KOPT-K1 (cell line): ENCODE data around the gene OXER1.

ENCODE experiments used
- H3K27ac ChIP-seq: fragments of 200-600 bp; sonication (generic); 2 replicates; pipeline ENCODE4 v1.5.1; 2016; ENCODE audit warnings: antibody characterized with exemption, mild to moderate bottlenecking, low read depth, low read length; ENCODE audit not compliant: poor library complexity, severe bottlenecking
- H3K36me3 ChIP-seq: fragments of 200-600 bp; sonication (generic); 2 replicates; pipeline ENCODE4 v1.5.1; 2017; ENCODE audit warnings: antibody characterized with exemption, mild to moderate bottlenecking, low read length, moderate library complexity; ENCODE audit not compliant: insufficient read depth
- H3K9me3 ChIP-seq: fragments of 200-600 bp; sonication (generic); 2 replicates; pipeline ENCODE4 v1.5.1; 2017; ENCODE audit warnings: antibody characterized with exemption, low read length, mild to moderate bottlenecking; ENCODE audit not compliant: insufficient read depth, poor library complexity, severe bottlenecking

The OXER1 gene

DNA sequence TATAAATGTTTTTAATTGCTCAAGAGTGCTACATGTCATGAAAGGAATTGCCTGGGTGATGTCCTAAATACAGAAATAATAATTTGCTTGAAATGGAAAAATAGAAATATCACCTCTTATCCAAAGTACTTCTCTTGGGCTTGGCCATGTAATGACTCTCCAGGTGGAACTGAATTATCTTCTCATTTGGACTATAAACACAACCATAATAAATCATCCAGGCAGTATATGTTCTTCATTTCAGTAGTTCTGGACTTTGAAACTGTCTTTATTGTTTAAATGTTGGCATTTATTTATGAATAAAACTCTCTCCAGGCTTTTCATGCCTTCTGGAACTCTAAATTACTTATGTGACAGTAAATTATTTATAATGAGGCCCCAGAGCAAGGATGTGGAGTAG lies 40.5 kb downstream of the OXER1 start:
- no peaks in the 10 kb centered on the region for H3K9me3 ChIP-seq
- H3K27ac ChIP-seq: no peak overlapping the region
- H3K36me3 ChIP-seq: peaks cover 63% of the 10 kb centered on the region

DNA sequence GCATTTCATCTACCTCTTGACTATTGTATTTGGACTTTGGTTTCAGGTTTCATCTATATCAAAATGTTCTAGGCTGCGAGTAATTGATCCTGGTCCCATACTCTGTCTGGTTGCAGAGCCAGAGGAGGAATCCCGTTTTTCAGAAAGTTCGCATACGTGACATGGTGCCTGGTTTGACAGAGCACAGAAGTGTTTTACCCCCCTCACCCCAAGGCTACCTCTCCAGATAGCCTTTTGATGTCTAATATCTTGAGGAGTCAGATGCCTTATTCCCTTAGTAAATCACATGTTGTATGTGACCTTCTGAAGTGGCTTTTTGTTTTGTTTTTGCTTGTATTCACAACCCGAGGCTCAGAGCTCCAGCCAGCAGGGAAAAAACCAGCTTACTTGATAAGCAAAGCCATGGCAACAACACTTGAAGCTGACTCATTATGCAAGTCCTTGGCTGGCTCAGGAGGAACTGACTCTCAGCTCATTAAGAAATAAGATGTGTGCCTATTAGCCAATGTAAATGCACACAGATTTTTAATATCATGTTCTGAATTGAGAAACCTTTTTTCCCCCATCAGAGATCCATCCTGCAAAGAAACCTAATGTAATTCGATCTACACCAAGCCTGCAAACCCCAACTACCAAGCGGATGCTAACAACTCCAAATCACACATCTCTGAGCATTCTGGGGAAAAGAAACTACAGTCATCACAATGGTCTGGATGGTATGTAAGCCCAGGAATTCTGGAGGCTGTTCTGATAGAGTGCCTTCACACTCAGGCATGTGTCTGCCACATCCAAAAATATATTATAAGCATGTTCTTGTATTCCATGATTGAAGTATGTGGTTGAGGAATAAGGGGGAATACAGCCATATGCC lies 41.4 kb downstream of the OXER1 start:
- no peaks in the 10 kb centered on the region for H3K9me3 ChIP-seq
- no peak overlapping the region for H3K27ac ChIP-seq
- peaks cover 61% of the 10 kb centered on the region for H3K36me3 ChIP-seq

DNA sequence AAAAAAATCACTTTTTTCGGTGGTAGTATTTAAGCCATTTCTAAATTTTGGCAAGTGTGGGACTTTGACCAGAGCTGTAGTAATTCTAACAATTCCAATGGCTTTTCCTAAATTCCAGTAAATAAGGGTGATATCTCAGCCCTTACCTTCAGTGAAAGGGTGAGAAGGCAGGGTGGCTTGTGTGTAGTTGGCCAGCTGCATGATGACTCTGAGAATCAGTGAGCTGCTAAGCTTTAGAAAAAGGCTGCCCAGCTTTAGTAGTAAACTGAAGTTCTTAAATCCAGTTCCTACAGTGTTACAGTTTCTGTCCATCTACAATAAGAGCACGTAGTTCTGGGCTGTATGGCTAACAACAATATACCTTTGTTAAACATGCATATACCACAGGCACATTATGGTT lies 42.0 kb downstream of the OXER1 start:
- H3K27ac ChIP-seq: no peak overlapping the region
- no peaks in the 10 kb centered on the region for H3K9me3 ChIP-seq

DNA sequence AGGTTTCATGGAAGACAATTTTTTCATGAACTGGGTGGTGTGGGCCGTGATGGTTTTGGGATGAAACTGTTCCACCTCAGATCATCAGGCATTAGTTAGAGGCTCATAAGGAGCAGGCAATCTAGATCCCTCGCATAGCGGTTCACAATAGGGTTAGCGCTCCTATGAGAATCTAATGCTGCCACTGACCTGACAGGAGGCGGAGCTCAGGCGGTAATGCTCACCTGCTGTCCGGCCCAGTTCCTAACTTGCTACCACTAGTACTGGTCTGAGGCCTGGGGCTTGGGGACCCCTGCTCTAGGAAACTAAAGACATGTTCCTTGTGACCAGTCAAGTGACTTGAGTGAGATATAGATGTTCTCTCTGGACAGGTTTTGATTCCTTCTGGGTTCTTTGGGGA lies 49.2 kb downstream of the OXER1 start:
- H3K36me3 ChIP-seq: peaks cover 32% of the 10 kb centered on the region
- no peaks in the 10 kb centered on the region for H3K9me3 ChIP-seq
- H3K27ac ChIP-seq: no peak overlapping the region

More for the DNA sequence above, 42.0 kb downstream of the OXER1 start:
- peaks cover 59% of the 10 kb centered on the region for H3K36me3 ChIP-seq

DNA sequence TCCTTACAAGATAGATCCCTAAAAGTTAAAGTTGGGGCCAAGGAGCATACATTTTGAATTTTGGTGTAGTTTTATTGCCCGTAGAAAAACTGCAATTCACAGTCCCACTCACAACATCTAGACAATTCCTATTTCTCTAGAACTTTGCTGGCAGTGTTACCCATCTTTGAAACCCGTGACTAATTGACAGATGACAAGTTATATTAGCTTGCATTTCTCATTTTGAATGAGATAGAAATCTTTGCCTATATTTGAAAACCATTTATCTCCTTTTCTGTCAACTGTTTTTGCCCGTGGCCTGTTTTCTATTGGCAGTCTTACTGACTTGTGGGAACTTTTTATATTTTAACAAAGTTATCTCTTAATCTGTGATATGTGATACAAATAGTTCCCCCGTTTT lies 50.0 kb downstream of the OXER1 start:
- H3K9me3 ChIP-seq: no peaks in the 10 kb centered on the region
- no peak overlapping the region for H3K27ac ChIP-seq

DNA sequence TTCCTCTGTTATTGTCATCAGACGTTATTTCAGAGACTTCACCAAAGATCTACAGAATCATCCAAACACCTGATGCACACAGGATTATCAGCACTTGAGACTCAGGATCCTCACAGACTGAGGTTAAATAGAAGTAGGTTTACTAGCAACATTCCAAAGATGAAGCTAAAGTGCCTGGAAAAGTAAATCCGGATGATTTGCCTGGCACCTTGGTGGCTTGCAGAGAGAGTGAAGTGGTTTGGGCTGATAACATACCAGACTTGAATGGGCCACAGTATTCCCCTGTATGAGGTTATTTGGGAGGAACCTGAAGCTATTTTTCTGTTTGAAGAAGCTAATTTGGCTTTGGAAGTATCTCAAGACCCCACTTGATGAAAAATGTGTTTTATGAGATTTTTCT lies 51.0 kb downstream of the OXER1 start:
- Histone ChIP-seq H3K36me3 (peaks cover 49% of the 10 kb centered on the region), H3K9me3 (no peaks in the 10 kb centered on the region), H3K27ac (no peak overlapping the region)

More for the DNA sequence above, 50.0 kb downstream of the OXER1 start:
- H3K36me3 ChIP-seq: peaks cover 40% of the 10 kb centered on the region
